Fibroblast of skin of scalp (primary cell): ENCODE results near the gene GOLGA2. TPM values are rescaled to one million over a fixed set of nuclear protein-coding genes. Genes with fewer than 3 reads are reported as not detected.

Experiments used
- DNase-seq: peaks from one replicate; pipeline ENCODE4 v3.0.0-alpha.2; 2013
- polyA plus RNA-seq, 2 experiments: library from polyadenylated mRNA; unstranded; fragments of 120-200 nt; gene quantifications; one replicate each; pipeline ENCODE4 v1.2.1, GENCODE V29; 2013; ENCODE audit not compliant: insufficient read length in 2 of 2

GOLGA2 gene, protein sequence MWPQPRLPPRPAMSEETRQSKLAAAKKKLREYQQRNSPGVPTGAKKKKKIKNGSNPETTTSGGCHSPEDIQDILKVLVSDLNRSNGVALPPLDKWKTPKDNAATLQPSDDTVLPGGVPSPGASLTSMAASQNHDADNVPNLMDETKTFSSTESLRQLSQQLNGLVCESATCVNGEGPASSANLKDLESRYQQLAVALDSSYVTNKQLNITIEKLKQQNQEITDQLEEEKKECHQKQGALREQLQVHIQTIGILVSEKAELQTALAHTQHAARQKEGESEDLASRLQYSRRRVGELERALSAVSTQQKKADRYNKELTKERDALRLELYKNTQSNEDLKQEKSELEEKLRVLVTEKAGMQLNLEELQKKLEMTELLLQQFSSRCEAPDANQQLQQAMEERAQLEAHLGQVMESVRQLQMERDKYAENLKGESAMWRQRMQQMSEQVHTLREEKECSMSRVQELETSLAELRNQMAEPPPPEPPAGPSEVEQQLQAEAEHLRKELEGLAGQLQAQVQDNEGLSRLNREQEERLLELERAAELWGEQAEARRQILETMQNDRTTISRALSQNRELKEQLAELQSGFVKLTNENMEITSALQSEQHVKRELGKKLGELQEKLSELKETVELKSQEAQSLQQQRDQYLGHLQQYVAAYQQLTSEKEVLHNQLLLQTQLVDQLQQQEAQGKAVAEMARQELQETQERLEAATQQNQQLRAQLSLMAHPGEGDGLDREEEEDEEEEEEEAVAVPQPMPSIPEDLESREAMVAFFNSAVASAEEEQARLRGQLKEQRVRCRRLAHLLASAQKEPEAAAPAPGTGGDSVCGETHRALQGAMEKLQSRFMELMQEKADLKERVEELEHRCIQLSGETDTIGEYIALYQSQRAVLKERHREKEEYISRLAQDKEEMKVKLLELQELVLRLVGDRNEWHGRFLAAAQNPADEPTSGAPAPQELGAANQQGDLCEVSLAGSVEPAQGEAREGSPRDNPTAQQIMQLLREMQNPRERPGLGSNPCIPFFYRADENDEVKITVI
- polyA plus RNA-seq (2013, experiment 1 of 2; ENCODE audit: insufficient read length): 150 TPM
- 140 TPM for polyA plus RNA-seq (2013, experiment 2 of 2; ENCODE audit: insufficient read length)

DNA sequence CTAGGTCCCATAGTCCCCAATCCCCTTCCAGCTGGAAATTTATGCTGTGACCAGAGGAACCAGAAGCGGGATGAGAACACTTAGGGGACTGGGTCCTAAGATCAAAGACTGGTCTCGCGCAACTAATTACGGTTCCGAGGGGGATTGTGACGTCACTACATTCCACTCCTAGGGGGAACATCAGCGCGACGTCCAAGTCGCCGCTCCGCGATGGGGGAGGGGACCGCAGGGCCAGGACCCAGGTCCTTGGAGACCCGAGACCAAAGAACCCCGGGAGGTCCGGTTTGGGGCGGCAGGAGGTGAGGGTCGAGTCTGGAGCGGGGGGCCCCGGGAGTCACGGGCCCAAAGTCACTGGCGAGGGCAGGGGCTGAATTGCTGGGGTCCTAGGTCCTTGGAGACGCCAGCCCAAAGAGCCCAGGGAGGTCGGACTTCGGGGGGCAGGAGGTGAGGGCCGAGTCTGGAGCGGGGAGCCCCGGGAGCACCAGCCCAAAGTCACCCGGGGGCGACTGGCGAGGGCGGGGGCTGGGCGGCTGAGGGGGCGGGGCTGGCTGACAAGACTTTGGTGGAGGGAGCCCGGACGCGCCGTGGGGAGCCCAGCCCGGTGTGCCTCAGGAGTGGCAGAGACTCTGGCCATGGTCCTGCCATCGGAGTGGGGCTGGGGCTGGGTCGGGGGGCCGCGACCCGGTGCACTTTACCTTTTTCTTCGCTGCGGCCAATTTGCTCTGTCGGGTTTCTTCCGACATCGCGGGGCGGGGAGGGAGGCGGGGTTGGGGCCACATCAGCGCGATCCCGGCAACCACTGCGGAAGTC lies at the start of gene GOLGA2:
GOLGA2 (minus strand) TSS at position 810 of the 810 bp plus-strand sequence; CDS start at position 779, 31 bp downstream.
- DNase-seq: peak; percentile 71

DNA sequence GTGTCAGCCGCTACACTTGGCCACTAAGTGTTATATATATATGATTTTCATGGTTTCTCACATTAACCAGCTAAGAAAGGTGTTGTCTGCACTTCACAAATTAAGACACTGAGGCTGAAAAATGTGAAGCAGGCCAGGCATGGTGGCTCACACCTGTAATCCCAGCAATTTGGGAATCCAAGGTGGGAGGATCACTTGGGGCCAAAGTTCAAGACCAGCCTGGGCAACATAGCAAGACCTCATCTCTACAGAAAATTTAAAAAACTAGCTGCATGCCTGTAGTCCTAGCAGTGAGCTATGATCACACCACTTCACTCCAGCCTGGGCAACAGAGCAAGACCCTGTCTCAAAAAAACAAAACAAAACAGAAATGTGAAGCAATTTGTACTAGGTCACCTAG lies 48.6 kb upstream of the GOLGA2 start:
- no peak for DNase-seq

DNA sequence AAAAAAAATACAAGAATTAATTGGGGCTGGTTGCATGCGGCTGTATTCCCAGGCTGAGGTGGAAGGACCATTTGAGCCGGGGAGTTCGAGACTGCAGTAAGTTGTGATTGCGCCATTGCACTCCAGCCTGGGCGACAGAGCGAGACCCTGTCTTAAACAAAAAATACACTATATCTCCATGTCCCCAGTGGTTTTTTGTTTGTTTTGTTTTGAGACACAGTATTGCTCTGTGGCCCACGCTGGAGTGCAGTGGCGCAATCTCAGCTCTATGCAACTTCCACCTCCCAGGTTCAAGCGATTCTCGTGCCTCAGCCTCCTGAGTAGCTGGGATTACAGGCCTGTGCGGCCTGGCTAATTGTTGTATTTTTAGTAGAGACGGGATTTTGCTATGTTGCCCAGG lies 48.0 kb upstream of the GOLGA2 start:
- no peak for DNase-seq

DNA sequence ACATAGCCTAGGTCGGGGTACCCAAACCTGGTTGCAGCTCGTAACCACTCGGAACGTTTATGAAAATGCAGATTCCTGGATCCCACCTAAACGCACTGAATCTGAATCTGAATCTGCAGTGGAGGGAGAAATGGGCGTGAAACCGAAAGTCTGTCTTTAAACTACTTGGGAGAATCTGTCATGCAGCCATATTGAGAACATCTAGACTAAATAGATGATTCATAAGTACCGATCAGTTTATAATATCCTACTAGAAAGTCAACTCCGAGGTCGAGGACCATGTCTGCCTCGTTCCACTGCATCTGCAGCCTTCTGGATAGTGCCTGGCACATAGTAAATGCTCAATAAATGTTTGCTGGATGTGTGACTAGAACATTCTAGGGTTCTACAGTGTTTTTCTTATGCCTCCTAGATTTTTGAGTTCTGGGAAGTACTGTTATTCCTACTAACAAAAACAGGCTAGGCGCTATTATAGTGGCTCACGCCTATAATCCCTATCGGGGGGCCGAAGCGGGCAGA lies 47.5 kb upstream of the GOLGA2 start:
- no peak for DNase-seq

DNA sequence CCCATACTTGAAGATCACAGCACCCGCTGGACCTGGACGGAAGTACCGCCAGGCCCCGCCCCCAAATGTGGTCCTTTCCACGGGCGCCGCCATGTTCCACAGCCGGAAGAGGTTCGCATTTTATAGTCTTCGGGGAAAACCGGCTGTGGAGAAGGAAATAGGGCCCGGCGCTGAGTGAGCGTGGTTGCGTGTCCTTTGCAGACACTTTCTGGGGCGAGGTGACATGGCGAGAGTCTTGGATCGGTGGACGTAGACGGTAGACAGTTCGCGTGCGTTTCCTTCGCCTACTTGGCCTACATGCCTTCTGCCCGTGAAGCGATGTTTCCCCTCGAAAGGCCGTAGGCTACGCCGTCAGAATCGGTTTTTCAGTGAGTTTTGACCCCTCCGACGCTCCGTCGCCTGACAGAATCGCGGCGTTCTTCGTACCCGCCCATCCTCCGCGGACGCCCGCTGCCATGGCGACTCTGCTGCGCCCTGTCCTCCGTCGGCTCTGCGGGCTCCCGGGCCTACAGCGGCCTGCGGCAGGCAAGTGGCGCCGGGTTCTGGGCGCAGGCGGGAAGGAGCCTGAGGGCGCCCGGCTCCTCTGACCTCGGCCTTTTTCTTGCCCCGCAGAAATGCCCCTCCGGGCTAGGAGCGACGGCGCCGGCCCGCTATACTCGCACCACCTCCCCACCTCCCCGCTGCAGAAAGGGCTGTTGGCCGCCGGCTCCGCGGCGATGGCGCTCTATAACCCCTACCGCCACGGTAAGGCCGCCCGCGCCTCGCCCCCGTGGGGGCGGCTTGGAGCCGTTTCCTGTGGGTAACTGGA lies 46.8 kb upstream of the GOLGA2 start, which contains the start of the genes COQ4 and TRUB2:
COQ4 (plus strand) TSS at position 436 of the 808 bp plus-strand sequence; CDS start at position 456, 20 bp downstream.
TRUB2 (minus strand) TSS at position 44 of the 808 bp plus-strand sequence; CDS start at position 5, 39 bp downstream.
- peak; percentile 95 for DNase-seq

DNA sequence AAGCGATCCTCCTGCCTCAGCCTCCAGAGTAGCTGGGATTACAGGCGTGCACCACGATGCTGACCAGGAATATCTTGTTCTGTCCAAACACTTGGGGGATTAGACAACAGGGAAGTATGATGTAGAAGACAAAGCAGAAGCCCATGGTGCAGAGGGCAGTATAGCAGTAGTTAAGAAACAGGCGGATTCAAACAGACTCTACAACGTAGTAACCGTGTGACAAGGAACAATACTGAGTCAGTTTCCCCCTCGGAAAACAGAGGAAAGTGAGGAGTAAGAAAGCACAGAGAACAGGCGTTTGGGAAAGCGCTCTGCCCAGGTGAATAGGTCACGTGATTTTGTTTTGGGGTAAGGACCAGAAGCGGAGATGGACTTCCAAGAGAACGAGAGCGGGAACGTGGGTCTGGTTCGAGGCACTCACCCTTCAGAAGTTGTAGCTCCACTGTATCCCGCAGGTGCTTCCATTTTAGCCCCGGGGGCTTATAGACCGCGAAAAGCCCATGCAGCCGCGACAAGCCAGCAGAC lies 46.1 kb upstream of the GOLGA2 start:
- no peak for DNase-seq

DNA sequence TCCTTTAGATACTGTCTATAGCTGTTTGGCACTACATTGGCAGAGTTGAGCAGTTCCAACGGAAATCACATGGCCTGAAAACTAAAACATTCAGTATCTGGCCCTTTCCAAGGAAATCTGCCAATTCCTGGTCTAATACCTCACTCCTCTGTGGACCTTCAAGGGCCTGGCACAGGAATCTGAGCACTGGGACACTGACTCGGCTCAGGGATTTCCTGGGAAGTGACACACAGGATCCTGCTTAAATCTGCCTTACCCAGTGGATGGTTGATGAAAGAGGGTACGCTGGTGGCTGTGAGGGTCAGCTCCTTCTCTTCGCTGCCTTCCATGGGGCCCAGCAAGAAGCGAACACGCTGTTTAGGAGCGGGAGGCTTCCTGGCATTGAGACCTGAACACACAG lies 45.5 kb upstream of the GOLGA2 start:
- no peak for DNase-seq

DNA sequence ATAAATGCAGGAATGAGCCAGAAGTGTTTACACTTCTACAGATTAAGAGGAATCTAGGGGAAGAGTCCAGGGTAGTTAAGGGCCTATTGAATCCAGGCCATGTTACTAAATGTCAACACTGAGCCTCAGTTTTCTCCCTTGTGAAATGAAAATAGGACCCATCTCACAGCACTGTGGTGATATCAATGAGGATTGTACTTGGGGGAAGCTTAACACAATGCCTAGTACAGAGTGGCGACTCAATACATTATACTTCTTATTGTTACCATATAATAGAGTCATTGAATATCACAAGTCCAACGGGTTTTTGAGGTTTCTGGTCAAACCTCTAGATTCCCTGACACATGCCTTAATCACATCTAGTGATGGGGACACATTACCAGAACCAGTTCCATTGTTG lies 41.8 kb upstream of the GOLGA2 start:
- DNase-seq: no peak

DNA sequence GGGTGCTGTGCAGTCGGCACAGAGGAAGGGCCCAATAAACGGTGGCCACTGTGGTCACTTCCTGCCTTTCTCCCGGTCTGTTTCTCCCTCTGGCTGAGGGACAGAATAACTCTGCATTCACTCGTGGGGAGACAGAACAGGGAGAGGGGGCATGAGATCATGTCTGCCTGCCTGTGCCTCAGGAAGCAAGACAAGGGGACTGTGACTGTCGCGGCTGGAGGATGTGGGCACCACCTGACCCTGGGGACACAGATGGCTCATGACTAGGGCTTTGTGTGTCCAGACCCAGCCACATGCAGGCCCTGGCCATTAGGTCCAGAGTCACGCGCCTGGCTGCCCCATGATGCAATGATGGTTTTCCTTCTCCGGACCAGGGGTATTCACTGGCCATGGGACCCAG lies 40.6 kb upstream of the GOLGA2 start:
- DNase-seq: no peak

DNA sequence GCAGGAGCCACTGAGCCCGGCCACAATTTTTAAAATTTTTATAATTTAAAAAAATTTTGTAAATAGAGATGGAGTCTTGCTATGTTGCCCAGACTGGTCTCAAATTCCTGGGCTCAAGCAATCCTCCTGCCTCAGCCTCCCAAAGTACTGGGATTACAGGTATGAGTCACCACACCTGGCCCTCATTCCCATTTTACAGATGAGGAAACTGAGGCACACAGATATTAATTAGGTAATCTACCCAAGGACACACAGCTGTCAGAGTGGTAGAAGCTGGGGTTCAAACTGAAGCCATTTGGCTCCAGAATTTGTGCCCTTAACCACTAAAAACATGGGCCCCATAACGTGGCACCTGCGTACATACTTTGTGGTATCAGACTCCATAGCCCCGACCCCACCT lies 38.9 kb upstream of the GOLGA2 start:
- DNase-seq: no peak

DNA sequence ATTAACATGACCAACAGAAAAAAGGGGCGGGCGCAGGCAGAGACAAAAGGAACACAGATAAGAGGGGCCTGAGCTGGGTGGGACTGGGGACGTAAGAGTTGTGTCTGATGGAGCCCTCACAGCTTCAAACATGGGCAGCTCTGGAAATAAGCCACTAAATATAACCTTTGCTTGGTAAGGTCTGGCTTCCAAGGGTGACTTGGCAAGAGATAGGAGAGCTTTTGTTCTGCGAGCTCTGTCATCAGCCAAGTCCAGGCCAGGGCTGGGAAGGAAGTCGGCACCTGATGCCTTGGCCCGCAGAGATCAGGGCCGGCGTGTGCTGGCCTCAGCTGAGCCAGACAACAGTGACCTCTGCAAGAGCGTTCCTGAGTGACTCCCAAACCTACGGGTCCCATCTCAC lies 34.7 kb upstream of the GOLGA2 start:
- DNase-seq: no peak

DNA sequence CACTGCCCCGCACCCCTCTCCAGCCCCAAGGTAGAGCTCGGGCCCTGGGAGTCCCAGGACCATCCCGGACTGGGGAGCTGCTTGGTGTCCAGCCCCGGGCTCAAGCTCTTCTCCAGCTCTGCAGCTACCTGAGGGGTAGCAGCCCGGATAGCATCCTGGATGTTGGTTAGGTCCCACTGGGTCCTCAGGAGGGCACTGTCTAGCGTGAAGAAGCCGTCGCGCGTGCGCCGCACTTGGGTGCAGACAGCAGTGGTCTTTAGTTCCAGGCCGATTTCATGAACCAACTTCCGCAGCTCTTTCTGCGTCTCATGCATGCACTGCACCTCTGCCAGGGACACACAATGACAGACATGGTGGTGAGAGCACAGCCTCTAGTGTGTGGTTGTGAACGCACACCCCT lies 33.7 kb upstream of the GOLGA2 start:
- no peak for DNase-seq

DNA sequence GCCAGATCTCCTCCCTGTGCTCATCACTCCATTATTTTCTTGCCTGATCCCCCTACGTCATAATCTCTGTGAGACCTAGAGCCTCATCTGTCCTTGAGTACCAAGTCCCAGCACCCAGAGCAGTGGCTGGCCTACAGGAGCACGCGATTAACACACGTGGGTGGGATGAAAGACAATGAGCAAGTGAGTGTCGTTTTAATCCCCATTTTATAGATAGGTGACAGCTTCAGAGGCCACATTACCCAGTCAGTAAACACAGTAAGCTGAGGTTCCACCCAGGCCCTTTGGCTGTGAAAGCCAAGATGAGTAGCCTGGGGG lies 29.1 kb upstream of the GOLGA2 start:
- DNase-seq: no peak

DNA sequence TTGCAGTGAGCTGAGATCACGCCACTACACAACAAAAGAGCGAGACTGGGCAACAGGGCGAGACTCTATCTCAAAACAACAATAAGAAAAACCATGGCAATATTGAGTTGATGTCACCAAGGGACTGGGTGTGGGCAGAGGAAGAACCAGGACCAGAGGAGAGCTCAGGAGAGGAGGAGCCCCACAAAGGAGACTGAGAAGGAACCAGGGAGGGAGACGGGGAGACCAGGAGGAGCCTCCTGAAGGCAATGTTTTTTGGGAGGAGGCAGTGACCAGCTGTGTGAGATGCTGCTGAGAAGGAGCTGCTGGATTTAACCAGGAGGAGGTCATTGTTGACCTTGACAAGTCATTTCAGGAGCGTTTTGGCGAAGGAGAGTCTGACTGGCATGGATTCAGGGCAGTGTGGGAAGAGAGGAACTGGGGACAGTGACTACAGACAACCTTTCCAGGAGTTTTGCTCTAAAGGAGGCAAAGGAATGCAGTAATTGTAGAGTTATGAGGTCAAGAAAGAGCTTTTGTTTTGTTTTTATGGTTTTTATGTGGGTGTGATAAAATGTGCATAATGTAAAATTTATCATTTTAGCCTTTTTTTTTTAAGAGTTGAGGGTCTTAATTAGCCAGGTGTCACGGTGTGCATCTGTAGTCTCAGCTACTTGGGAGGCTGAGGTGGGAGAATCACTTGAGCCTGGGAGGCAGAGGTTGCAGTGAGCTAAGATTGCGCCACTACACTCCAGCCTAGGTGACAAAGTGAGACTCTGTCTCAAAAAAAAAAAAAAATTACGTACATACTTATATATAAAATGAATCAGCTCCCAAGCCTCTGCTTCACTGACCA lies 28.5 kb upstream of the GOLGA2 start:
- no peak for DNase-seq

DNA sequence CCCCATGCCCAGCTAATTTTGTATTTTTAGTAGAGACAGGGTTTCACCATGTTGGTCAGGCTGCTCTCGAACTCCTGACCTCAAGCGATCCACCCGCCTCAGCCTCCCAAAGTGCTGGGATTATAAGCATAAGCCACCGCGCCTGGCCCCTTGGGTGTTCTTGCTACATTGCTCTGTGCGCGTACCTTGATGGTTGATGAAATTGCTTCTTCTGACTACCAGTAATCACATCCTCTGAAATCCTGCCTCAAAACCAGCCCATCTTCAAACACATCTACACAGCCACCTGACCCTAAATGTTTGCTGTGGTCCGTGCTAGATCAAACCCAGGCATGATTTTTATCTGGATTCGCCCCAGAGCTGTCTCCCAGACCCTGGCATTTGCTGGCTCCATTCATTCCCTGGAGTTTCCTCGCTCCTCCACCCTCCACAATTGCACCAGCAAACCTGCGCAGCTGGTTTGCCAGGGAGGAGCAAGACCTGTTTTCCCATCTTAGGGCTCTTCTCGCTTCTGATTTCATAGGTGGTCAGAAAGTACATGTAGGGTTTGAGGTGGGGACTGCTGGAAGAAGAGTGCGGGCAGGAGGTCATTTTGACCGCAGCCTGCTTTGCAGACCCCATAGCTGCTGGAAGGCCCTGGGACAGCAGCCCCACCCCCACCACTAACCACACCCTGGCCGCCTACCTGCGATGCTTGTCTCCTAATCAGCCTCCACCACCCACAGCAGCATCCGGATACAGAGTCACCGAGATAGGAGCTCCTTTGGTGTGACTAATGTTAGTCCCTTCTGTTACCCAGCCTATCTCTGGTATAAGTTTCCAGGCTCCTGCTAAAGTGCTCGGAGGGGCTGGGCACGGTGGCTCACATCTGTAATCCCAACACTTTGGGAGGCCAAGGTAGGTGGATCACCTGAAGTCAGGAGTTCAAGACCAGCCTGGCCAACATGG lies 23.0 kb upstream of the GOLGA2 start:
- DNase-seq: no peak

DNA sequence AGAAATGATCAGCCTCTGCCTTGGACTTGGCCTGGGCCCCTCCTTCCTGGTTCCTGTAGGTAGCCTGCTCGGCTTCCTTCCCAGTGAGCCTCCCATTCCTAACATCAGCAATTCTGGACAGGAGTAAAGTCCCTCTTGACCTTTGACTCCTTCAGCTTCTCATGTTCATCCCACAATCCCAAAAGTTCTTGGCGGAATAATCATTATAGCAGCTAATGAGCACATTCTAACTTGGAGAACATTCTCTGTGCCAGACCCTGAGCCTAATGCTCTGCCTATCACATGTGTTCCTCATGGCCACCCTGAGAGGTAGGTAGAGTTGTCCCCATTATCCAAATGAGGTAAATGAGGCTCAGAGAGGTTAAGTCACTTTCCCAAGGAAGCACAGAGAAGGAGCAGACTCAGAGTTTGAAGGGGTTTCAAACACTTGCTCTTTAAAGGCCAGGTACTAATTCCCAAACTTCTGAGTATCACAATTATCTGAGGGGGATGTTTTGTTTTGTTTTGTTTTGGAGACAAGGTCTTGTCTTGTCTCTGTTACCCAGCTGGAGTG lies 21.5 kb upstream of the GOLGA2 start:
- no peak for DNase-seq

DNA sequence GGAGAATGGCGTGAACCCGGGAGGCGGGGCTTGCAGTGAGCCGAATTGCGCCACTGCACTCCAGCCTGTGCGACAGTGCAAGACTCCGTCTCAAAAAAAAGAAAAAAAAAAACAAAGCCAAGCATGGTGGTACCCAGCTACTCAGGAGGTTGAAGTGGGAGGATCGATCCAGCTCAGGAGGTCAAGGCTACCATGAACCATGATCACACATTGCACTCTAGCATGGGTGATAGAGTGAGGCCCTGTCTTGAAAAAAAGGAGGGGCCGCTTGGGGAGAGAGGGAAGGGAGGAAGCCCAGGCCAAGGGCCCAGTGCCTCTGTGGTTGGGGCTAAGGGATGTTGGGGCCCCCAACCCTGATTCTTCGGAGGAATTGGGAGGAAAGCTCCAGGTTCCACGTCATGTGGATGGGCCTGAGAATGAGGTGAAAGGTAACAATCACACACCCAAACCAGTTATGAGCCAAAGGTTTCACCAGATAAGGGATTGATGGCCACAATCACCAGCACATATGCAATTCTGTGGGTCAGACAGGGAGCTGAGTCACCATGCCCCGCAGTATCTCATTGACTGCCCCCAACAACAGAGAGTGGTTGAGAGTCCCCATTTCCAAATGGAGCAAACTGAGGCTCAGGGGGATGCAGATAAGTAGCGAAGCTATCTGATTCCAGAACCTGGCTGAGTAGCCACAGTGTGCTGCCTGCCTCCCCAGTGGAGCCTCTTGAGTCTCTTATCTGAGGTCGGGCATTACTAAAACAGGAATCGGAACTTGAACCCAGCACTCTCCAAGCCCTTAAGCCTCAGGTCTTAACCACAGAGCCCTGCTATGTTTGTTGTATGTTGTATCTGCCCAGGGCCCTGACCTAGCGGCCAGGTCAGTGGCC lies 20.8 kb upstream of the GOLGA2 start:
- DNase-seq: no peak
